Ectodermal cell (in vitro differentiated cells): ENCODE results near the gene CHID1.

Experiments used
- H3K27ac ChIP-seq: 2 replicates; pipeline ENCODE4 v1.7.0; 2013; ENCODE audit warnings: mild to moderate bottlenecking, low read depth, low read length; ENCODE audit not compliant: insufficient read depth, poor library complexity, severe bottlenecking
- H3K27me3 ChIP-seq: 2 replicates; pipeline ENCODE4 v1.7.0; 2013; ENCODE audit warnings: mild to moderate bottlenecking, low read length; ENCODE audit not compliant: insufficient read depth, control insufficient read depth, poor library complexity, severe bottlenecking
- H3K36me3 ChIP-seq: one replicate; pipeline ENCODE4 v1.7.0; 2013; ENCODE audit warnings: low read length; ENCODE audit not compliant: control insufficient read depth, insufficient read depth
- H3K4me1 ChIP-seq: one replicate; pipeline ENCODE4 v1.7.0; 2013; ENCODE audit warnings: low read length; ENCODE audit not compliant: control insufficient read depth, insufficient read depth
- H3K4me3 ChIP-seq: 2 replicates; pipeline ENCODE4 v1.7.0; 2013; ENCODE audit warnings: low read depth, low read length, control low read depth; ENCODE audit not compliant: insufficient read depth
- H3K9me3 ChIP-seq: 2 replicates; pipeline ENCODE4 v1.7.0; 2013; ENCODE audit warnings: mild to moderate bottlenecking, low read length, moderate library complexity; ENCODE audit not compliant: control insufficient read depth
- WGBS, 2 experiments: methylation state at CpG; one replicate each; pipeline ENCODE4 v1.1.7; 2013; ENCODE audit warnings: missing lambda C conversion rate in 2 of 2; 5-methylcytosine and 5-hydroxymethylcytosine counted together

Gene CHID1

DNA sequence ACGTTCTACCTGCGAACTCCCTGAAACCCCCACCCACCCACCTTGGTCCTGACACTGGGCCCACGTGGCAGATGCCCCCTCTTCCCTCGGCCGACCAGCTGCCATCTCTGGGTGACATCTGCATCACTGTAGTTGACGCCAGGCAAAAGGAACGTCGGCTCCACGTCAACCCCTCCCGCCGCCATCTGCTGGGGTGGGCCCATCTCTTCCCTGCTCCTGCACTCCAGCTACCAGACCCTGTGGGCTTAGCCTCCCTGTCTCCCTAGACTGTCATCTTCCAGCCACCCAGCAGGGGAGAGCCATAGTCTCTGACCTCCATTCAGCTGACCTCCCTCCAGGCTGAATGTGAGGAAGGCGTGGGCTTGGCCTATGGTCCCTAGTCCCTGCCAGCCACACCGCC, 21.4 kb downstream of the CHID1 start:
- Histone ChIP-seq H3K4me3 (no peak overlapping the region), H3K4me1 (peaks cover 25% of the 10 kb centered on the region), H3K27ac (no peak overlapping the region), H3K27me3 (no peaks in the 10 kb centered on the region), H3K36me3 (peaks cover 3% of the 10 kb centered on the region), H3K9me3 (no peaks in the 10 kb centered on the region)
- 93 to 95% methylated on average over 13 of the region's 13 CpGs for WGBS, 2 experiments

DNA sequence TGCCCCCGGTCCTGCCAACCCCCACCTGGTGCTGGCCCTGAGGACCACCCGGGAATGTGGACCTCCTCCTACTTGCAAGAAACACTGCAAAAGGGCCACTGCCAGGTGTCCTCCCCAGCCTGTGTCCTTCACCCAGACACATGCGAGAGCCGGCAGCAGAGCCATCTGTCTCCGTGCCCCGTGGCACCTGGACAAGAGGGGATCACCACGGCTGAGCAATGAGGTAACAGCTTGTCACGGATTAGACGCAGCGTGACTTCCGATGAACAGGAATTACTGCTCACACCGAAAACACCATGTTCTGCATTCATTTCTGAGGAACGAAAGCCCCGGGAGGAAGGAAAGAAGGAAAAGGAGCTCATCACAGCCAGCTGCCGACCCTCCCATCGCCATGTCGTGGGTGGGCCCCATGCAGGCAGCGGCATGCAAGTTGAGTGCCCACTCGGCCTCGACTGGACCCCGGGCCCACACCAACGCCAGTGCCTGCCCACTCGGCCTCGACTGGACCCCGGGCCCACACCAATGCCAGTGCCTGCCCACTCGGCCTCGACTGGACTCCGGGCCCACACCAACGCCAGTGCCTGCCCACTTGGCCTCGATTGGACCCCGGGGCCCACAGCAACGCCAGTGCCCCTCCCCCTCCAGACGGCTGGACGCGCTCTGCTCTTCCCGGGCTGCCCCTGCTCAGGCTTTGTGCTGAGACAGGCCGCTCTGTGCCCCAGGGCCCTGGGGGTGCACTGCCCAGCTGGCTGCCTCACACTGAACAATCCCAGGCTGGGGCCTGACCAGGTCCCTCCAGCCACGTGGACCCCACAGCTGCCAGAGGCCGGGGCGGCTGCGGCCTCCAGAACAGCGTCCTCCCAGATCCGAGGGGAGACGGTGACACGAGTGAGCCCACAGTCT, 22.0 kb downstream of the CHID1 start:
- 95% methylated on average over 45 of the region's 45 CpGs for WGBS, 2 experiments
- peaks cover 25% of the 10 kb centered on the region for H3K4me1 ChIP-seq
- H3K36me3 ChIP-seq, result peaks cover 3% of the 10 kb centered on the region
- H3K9me3 ChIP-seq, result no peaks in the 10 kb centered on the region
- no peaks in the 10 kb centered on the region for H3K27me3 ChIP-seq
- H3K4me3 ChIP-seq, result no peak overlapping the region
- no peak overlapping the region for H3K27ac ChIP-seq

DNA sequence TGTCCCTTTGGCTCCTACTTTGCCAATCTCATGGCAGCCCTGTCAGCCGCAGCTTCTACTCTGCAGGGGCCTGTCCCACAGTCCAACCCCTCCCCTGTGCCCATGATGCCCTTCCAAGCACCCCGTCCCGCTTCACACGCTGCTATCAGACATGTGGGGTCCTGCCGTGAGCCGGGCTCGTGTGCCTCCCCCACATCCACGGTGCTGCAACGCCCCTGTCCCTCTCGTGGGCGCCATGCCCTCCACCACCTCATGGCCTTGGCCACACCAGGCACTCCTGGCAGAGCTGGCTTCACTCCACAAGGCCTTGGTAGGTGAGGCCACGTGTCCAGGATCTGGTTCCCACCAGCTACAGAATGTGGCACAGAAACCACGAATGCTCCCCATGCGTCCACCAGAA, 23.0 kb downstream of the CHID1 start:
- WGBS, 2 experiments, result 95 to 96% methylated on average over 14 of the region's 14 CpGs
- Histone ChIP-seq H3K4me3 (no peak overlapping the region), H3K4me1 (peaks cover 25% of the 10 kb centered on the region), H3K27me3 (no peaks in the 10 kb centered on the region), H3K36me3 (peaks cover 7% of the 10 kb centered on the region), H3K9me3 (no peaks in the 10 kb centered on the region), H3K27ac (no peak overlapping the region)

DNA sequence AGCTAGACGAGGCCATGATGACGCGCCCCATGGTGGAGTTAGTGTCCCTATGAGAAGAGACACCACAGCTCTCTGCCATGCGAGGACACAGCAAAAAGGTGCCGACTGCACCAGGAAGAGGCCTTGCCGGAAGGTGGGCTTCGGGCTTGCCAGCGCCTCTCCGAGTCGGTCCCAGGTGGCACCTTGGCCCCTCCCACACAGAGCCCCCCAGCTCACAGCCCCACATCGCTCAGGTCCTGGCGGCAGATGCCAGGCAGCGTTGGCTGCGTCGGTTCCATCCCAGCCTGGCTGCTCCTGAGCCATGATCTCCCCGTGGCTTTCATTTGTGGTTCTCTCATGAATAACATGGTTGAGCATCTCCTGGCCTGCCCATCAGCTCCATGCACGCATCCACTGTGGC, 24.0 kb downstream of the CHID1 start:
- Histone ChIP-seq H3K4me3 (no peak overlapping the region), H3K9me3 (no peaks in the 10 kb centered on the region), H3K36me3 (peaks cover 7% of the 10 kb centered on the region), H3K4me1 (peaks cover 19% of the 10 kb centered on the region), H3K27me3 (no peaks in the 10 kb centered on the region), H3K27ac (no peak overlapping the region)
- WGBS, 2 experiments, result 95 to 97% methylated on average over 17 of the region's 17 CpGs

DNA sequence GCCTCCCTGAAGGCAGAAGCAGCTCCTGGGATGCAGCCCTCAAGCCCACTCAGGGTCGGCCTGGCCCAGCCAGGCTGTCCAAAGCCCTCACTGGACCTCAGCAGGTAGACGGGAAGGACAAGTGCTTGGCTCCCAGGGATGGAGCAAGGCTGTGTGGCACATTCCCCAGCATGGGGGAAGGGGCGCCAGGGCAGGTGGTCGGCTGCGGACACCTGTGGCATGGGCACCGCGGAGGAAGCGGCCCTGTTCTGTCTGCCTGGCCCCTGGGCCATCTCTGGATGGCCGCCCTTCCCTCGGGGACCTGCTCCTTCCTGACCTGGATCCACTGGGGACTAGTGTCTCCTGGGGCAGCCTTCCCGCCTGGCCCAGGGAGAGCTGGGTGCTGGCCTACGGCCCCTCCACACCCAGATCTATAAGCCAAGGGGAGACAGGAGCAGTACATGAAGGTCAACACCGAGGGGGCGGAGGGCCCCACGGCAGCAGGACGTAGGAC, 26.0 kb downstream of the CHID1 start:
- H3K36me3 ChIP-seq, result peaks cover 14% of the 10 kb centered on the region
- no peak overlapping the region for H3K27ac ChIP-seq
- no peak overlapping the region for H3K4me3 ChIP-seq
- H3K27me3 ChIP-seq, result no peaks in the 10 kb centered on the region
- peaks cover under 1% of the 10 kb centered on the region for H3K4me1 ChIP-seq
- WGBS, 2 experiments, result 87 to 90% methylated on average over 16 of the region's 16 CpGs
- no peaks in the 10 kb centered on the region for H3K9me3 ChIP-seq

DNA sequence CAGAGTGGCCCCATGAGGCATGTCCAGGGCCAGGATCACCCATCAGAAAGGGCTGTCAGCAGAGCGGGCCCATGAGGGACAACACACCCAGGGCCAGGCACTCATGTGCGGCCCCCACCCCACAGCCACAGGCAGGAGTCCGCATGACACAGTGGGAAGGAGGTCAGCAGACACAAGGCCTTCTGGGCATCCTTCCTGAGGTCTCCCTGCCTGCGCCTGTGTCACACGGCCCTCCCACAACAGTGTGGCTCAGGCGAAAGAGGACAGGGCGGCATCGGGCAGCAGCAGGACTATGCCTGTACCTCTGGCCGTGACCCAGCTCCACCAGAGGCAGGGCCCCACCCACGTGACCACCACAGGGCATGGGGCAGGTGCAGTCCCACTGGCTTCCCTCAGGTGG, 27.1 kb downstream of the CHID1 start:
- no peaks in the 10 kb centered on the region for H3K4me1 ChIP-seq
- no peaks in the 10 kb centered on the region for H3K9me3 ChIP-seq
- H3K36me3 ChIP-seq, result peaks cover 16% of the 10 kb centered on the region
- WGBS, 2 experiments, result 84 to 87% methylated on average over 10 of the region's 10 CpGs
- H3K4me3 ChIP-seq, result no peak overlapping the region
- H3K27ac ChIP-seq, result no peak overlapping the region
- H3K27me3 ChIP-seq, result no peaks in the 10 kb centered on the region

DNA sequence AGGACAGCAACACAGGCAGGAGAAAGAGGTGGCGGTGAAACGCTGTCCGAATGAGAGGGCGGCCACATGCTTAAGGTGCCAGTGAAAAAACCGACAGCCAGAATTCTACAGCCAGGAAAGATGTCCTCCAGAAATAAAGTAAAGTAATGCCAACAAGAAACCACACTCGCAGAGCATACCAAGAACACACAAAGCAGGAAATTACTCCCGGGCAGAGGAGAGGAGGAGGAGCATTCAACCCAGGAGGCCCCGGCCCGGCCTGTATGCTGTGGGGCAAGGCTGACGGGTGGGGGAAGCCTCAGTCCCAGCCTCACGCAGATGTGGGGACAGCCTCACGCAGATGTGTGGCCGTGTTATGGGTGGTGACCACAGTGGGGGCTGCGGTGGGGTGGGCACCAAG, 28.0 kb downstream of the CHID1 start:
- Histone ChIP-seq H3K4me3 (no peak overlapping the region), H3K4me1 (no peaks in the 10 kb centered on the region), H3K36me3 (peaks cover 16% of the 10 kb centered on the region), H3K27ac (no peak overlapping the region), H3K9me3 (no peaks in the 10 kb centered on the region), H3K27me3 (no peaks in the 10 kb centered on the region)
- 93 to 95% methylated on average over 14 of the region's 14 CpGs for WGBS, 2 experiments

DNA sequence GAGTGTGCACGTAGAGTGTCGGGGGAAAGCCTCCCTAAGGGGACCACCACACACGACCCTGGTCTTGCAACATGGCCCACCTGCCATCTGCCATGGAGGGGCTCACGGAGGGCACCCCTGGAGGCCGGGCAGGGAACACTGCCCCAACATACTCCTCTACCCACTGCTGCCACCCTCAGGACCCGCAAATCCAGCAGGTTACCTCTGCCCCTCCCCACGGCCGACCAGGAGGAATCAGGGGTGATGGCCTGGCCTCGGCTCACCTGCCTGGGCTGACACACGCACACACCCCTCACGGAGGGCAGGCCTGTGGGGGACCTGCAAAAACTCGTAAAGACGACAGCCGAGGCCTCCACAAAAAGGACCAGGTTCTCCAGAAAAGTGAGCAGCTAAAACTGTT, 30.2 kb downstream of the CHID1 start:
- H3K27ac ChIP-seq, result no peak overlapping the region
- H3K4me1 ChIP-seq, result no peaks in the 10 kb centered on the region
- no peaks in the 10 kb centered on the region for H3K9me3 ChIP-seq
- no peaks in the 10 kb centered on the region for H3K27me3 ChIP-seq
- H3K4me3 ChIP-seq, result no peak overlapping the region
- 95% methylated on average over 14 of the region's 14 CpGs for WGBS, 2 experiments
- H3K36me3 ChIP-seq, result peaks cover 13% of the 10 kb centered on the region

DNA sequence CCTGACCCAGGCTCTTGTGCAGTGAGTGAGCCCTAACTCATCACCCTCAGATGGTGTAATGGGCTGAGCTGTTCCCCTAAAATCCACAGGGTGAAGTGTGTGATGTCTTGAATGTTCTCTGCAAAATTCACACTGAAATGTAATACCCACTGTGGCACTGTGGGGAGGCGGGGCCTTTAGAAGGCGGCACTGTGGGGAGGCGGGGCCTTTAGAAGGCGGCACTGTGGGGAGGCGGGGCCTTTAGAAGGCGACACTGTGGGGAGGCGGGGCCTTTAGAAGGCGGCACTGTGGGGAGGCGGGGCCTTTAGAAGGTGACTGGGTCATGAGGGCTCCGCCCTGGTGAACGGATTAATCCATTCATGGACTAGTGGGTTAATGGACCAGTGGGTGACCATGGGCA, 33.0 kb downstream of the CHID1 start:
- Histone ChIP-seq H3K36me3 (peaks cover 9% of the 10 kb centered on the region), H3K4me3 (no peak overlapping the region), H3K4me1 (no peaks in the 10 kb centered on the region), H3K27ac (no peak overlapping the region), H3K9me3 (no peaks in the 10 kb centered on the region), H3K27me3 (no peaks in the 10 kb centered on the region)
- 83 to 89% methylated on average over 11 of the region's 11 CpGs for WGBS, 2 experiments

DNA sequence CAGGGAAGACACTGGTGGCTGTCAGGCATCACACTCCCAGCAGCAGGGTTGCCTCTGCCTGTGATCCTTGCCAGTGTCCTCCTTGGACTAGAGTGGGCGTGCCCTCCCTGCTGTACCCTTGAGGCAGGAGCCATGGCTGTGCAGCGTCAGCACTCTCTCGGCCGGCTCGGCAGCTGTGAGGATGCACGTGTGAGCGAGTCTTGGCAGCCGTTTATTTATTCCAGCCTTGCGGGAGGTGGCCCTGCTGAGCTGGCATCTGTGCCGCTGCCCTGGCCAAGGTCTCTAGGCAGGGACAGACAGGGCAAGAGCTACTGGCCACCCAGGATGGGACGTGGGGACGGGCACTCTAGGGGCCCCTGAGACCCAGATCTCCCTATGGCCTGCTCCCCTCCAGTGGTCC, 34.1 kb downstream of the CHID1 start:
- H3K27ac ChIP-seq, result no peak overlapping the region
- no peak overlapping the region for H3K4me3 ChIP-seq
- H3K4me1 ChIP-seq, result no peaks in the 10 kb centered on the region
- H3K27me3 ChIP-seq, result no peaks in the 10 kb centered on the region
- H3K36me3 ChIP-seq, result peaks cover 9% of the 10 kb centered on the region
- WGBS, 2 experiments, result 92 to 96% methylated on average over 12 of the region's 12 CpGs
- H3K9me3 ChIP-seq, result no peaks in the 10 kb centered on the region
